Ascending aorta (tissue), 2 donors: ENCODE data around the gene DNAH8. TPM values are rescaled to one million over a fixed set of nuclear protein-coding genes. Genes with fewer than 3 reads are reported as not detected.

Source experiments
- DNase-seq, 2 donors: peaks; one replicate each; pipeline ENCODE4 v3.0.0-alpha.2; 2019; ENCODE audit warnings: low spot score in 2 of 2
- H3K27ac ChIP-seq, 2 donors: fragments of 200-600 bp; sonication (generic); one replicate each; pipeline ENCODE4 v1.5.1; 2016 to 2017; ENCODE audit warnings: mild to moderate bottlenecking in 1 of 2
- H3K27me3 ChIP-seq: fragments of 200-600 bp; sonication (generic); one replicate; pipeline ENCODE4 v1.5.1; 2017
- H3K36me3 ChIP-seq, 2 donors: fragments of 200-600 bp; sonication (generic); one replicate each; pipeline ENCODE4 v1.5.1; 2016
- H3K4me1 ChIP-seq, 2 donors: fragments of 200-600 bp; sonication (generic); one replicate each; pipeline ENCODE4 v1.5.1; 2016 to 2017; ENCODE audit warnings: mild to moderate bottlenecking in 1 of 2
- H3K4me3 ChIP-seq, 2 donors: fragments of 200-600 bp; sonication (generic); one replicate each; pipeline ENCODE4 v1.5.1; 2016 to 2017; ENCODE audit warnings: mild to moderate bottlenecking in 1 of 2
- H3K9me3 ChIP-seq, 2 donors: fragments of 200-600 bp; sonication (generic); one replicate each; pipeline ENCODE4 v1.5.1; 2016
- CTCF ChIP-seq, 3 experiments: fragments of 200-600 bp in 2 of 3; fragments of 450-650 bp in 1 of 3; sonication (generic) in 2 of 3; IDR thresholded peaks; one replicate each; pipeline ENCODE4 v1.5.1; 2016 to 2019; ENCODE audit warnings: antibody characterized with exemption in 3 of 3, mild to moderate bottlenecking in 1 of 3, moderate library complexity in 1 of 3
- intact Hi-C: fragments of 100-400 bp; cut with DNase I; formaldehyde crosslinking; loops from one replicate; pipeline ENCODE4 v1.15.1; 2023
- total RNA-seq: library from RNA; depleted of rRNA; stranded (reverse); fragments of >200 nt; gene quantifications from one replicate; pipeline ENCODE4 v1.1.0, GENCODE V29; 2016

Gene DNAH8
- total RNA-seq, 1 donor from 2014 or later: not detected

DNA sequence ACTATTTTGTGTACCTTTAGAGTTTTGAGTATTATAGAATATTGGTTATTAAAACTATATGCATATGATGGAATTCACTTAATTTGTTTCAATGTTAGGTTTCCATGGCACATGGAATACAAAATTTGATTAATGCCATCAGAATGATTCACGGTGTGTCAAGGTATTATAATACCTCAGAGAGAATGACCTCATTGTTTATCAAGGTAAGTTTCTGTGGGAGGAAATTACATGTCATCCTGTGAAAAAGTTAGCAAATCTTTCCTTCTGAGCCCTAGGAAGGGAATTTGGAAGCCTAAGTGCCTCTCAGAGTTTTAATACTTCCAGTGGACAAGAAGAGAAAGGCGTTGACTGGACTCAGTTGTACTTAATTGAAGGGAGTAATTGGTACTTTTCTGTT is 40.8 kb downstream of the DNAH8 start:
- Histone ChIP-seq H3K4me1 (no peaks in the 10 kb centered on the region), H3K27ac (no peak overlapping the region), H3K36me3 (no peaks in the 10 kb centered on the region), H3K9me3 (no peaks in the 10 kb centered on the region), H3K27me3 (no peaks in the 10 kb centered on the region), H3K4me3 (no peak overlapping the region)
- no peak for DNase-seq
- intact Hi-C loops: no loop called here
- no peak for TF ChIP-seq CTCF (IDR thresholded peaks at IDR 0.05)

GRCh38 chr6:38760097-38760496 is 45.0 kb downstream of the DNAH8 start:
- H3K27ac ChIP-seq: no peak overlapping the region
- DNase-seq: no peak
- intact Hi-C loops: no loop called here
- no peak overlapping the region for H3K4me3 ChIP-seq
- H3K36me3 ChIP-seq: no peaks in the 10 kb centered on the region
- H3K27me3 ChIP-seq: no peaks in the 10 kb centered on the region
- no peaks in the 10 kb centered on the region for H3K4me1 ChIP-seq
- no peaks in the 10 kb centered on the region for H3K9me3 ChIP-seq
- TF ChIP-seq CTCF (IDR thresholded peaks at IDR 0.05): no peak

DNA sequence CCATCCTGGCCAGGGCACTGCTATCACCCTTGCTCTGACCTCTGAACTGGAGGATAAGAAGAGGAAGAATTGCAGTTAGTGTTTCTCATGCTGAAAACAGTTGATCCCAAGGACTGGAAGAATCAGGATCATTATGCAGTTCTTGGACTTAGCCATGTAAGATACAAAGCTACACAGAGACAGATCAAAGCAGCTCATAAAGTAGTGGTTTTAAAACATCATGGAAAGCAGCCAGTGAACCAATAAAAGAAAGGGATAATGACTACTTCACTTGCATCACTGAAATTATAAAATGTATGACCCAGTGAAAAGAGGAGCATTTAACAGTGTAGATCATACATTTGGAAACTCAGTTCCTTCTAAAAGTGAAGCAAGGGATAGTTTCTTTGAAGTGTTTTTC is 47.7 kb downstream of the DNAH8 start:
- Histone ChIP-seq H3K9me3 (no peaks in the 10 kb centered on the region), H3K36me3 (no peaks in the 10 kb centered on the region), H3K27me3 (no peaks in the 10 kb centered on the region), H3K27ac (no peak overlapping the region), H3K4me1 (no peaks in the 10 kb centered on the region), H3K4me3 (no peak overlapping the region)
- TF ChIP-seq CTCF (IDR thresholded peaks at IDR 0.05): no peak
- intact Hi-C loops: no loop called here
- DNase-seq: no peak

- Histone ChIP-seq H3K27me3 (no peaks in the 10 kb centered on the region), H3K27ac (no peak overlapping the region), H3K4me3 (no peak overlapping the region), H3K4me1 (no peaks in the 10 kb centered on the region), H3K9me3 (no peaks in the 10 kb centered on the region), H3K36me3 (no peaks in the 10 kb centered on the region)
- intact Hi-C loops: no loop called here
- DNase-seq: no peak
- no peak for TF ChIP-seq CTCF (IDR thresholded peaks at IDR 0.05)
Measured at GRCh38 chr6:38767560-38767959, 52.4 kb downstream of the DNAH8 start.

- no peak for TF ChIP-seq CTCF (IDR thresholded peaks at IDR 0.05)
- Histone ChIP-seq H3K4me1 (no peaks in the 10 kb centered on the region), H3K36me3 (no peaks in the 10 kb centered on the region), H3K27ac (no peak overlapping the region), H3K27me3 (no peaks in the 10 kb centered on the region), H3K4me3 (no peak overlapping the region), H3K9me3 (no peaks in the 10 kb centered on the region)
- DNase-seq: no peak
- intact Hi-C loops: no loop called here
Measured at GRCh38 chr6:38773338-38773737, 58.2 kb downstream of the DNAH8 start.
